AML-193 (cell line): ENCODE data around the gene ERF.

ENCODE experiments used
- DNase-seq, 2 experiments: peaks; one replicate each; lab custom pipeline; 2025; lab: John Stamatoyannopoulos, UW

ERF gene

GRCh38 chr19:42254850-42255765 lies at the start of gene ERF:
ERF (minus strand) TSS chr19:42255128; CDS start chr19:42254999, 129 bp downstream.
- DNase-seq, result peak; percentile 60 to 70

GRCh38 chr19:42303876-42304275 lies 48.9 kb upstream of the ERF start:
- DNase-seq, result no peak

GRCh38 chr19:42303101-42303464 lies 48.2 kb upstream of the ERF start:
- no peak for DNase-seq

GRCh38 chr19:42301646-42302203 lies 46.8 kb upstream of the ERF start, which contains the start of gene PRR19:
PRR19 (plus strand) TSS chr19:42302132; CDS start chr19:42309585, 7,453 bp downstream.
- peak; percentile 10 to 21 for DNase-seq

GRCh38 chr19:42297039-42297438 lies 42.1 kb upstream of the ERF start:
- DNase-seq, result no peak

- peak; percentile 13 to 46 for DNase-seq
Observed at GRCh38 chr19:42295831-42296525, 41.0 kb upstream of the ERF start.

GRCh38 chr19:42295342-42295741 lies 40.4 kb upstream of the ERF start:
- DNase-seq, result no peak

GRCh38 chr19:42294471-42295137 lies 39.7 kb upstream of the ERF start:
- no peak for DNase-seq

- no peak for DNase-seq
Observed at GRCh38 chr19:42293948-42294347, 39.0 kb upstream of the ERF start.

- no peak for DNase-seq
Observed at GRCh38 chr19:42293540-42293939, 38.6 kb upstream of the ERF start.

GRCh38 chr19:42292963-42293362 lies 38.0 kb upstream of the ERF start:
- DNase-seq, result no peak

- no peak for DNase-seq
Observed at GRCh38 chr19:42292042-42292960, 37.4 kb upstream of the ERF start.

- DNase-seq, result no peak
Observed at GRCh38 chr19:42291435-42291810, 36.5 kb upstream of the ERF start.

GRCh38 chr19:42290523-42291434 lies 35.9 kb upstream of the ERF start:
- peak; percentile 7 to 40 for DNase-seq

GRCh38 chr19:42290136-42290522 lies 35.2 kb upstream of the ERF start:
- DNase-seq, result no peak

- no peak for DNase-seq
Observed at GRCh38 chr19:42289556-42290041, 34.7 kb upstream of the ERF start.

GRCh38 chr19:42288881-42289555 lies 34.1 kb upstream of the ERF start:
- DNase-seq, result no peak

GRCh38 chr19:42288387-42288786 lies 33.5 kb upstream of the ERF start:
- DNase-seq, result peak in 1 of 2 experiments; percentile 23

- DNase-seq, result no peak
Observed at GRCh38 chr19:42287827-42288107, 32.8 kb upstream of the ERF start.
